DMS153 (cell line): ENCODE results near the gene ALCAM.

ENCODE experiments used
- DNase-seq: peaks from one replicate; lab custom pipeline; 2025; lab: John Stamatoyannopoulos, UW

Gene ALCAM

GRCh38 chr3:105528955-105529354 is 162.2 kb downstream of the ALCAM start:
- DNase-seq: no peak

- no peak for DNase-seq
Observed at GRCh38 chr3:105529456-105529855, 162.7 kb downstream of the ALCAM start.

GRCh38 chr3:105532251-105532650 is 165.5 kb downstream of the ALCAM start:
- DNase-seq: no peak

GRCh38 chr3:105533960-105534359 is 167.3 kb downstream of the ALCAM start:
- DNase-seq: no peak

GRCh38 chr3:105534491-105534890 is 167.8 kb downstream of the ALCAM start:
- no peak for DNase-seq

GRCh38 chr3:105537371-105538080 is 170.8 kb downstream of the ALCAM start:
- DNase-seq: no peak

GRCh38 chr3:105538483-105538882 is 171.8 kb downstream of the ALCAM start:
- no peak for DNase-seq

GRCh38 chr3:105539897-105540296 is 173.2 kb downstream of the ALCAM start:
- DNase-seq: no peak

- DNase-seq: no peak
Observed at GRCh38 chr3:105542282-105543019, 175.7 kb downstream of the ALCAM start.

GRCh38 chr3:105545051-105545450 is 178.3 kb downstream of the ALCAM start:
- DNase-seq: no peak

- DNase-seq: no peak
Observed at GRCh38 chr3:105553851-105554250, 187.1 kb downstream of the ALCAM start.

GRCh38 chr3:105555206-105555605 is 188.5 kb downstream of the ALCAM start:
- DNase-seq: no peak

GRCh38 chr3:105559856-105560255 is 193.1 kb downstream of the ALCAM start:
- no peak for DNase-seq

- DNase-seq: no peak
Observed at GRCh38 chr3:105561876-105562275, 195.2 kb downstream of the ALCAM start.

- DNase-seq: no peak
Observed at GRCh38 chr3:105564546-105565288, 198.0 kb downstream of the ALCAM start.

- no peak for DNase-seq
Observed at GRCh38 chr3:105571005-105571404, 204.3 kb downstream of the ALCAM start.

GRCh38 chr3:105572501-105572900 is 205.8 kb downstream of the ALCAM start:
- DNase-seq: no peak

GRCh38 chr3:105579439-105579838 is 212.7 kb downstream of the ALCAM start:
- no peak for DNase-seq

GRCh38 chr3:105580296-105580965 is 213.7 kb downstream of the ALCAM start:
- DNase-seq: no peak

GRCh38 chr3:105582015-105582414 is 215.3 kb downstream of the ALCAM start:
- DNase-seq: no peak

GRCh38 chr3:105584003-105584790 is 217.5 kb downstream of the ALCAM start:
- DNase-seq: no peak
